Neural progenitor cell (in vitro differentiated cells): Measurements from ENCODE around the gene SUSD1. TPM values are rescaled to one million over a fixed set of nuclear protein-coding genes. Genes with fewer than 3 reads are reported as not detected.

Experiments used
- DNase-seq: peaks from one replicate; pipeline ENCODE4 v3.0.0-alpha.2; 2016; ENCODE audit warnings: low spot score
- H2AFZ ChIP-seq: fragments of 200-600 bp; sonication (generic); replicated peaks from 2 replicates; pipeline ENCODE4 v1.6.1; 2016; ENCODE audit warnings: antibody characterized with exemption
- H3F3A ChIP-seq: fragments of 200-600 bp; sonication (generic); 2 replicates; pipeline ENCODE4 v1.6.1; 2016; ENCODE audit warnings: antibody characterized with exemption, low read depth
- H3K27ac ChIP-seq: fragments of 200-600 bp; sonication (generic); 2 replicates; pipeline ENCODE4 v1.5.1; 2016; ENCODE audit warnings: mild to moderate bottlenecking
- H3K27me3 ChIP-seq: fragments of 200-600 bp; sonication (generic); 2 replicates; pipeline ENCODE4 v1.6.1; 2016; ENCODE audit warnings: mild to moderate bottlenecking, moderate library complexity
- H3K36me3 ChIP-seq: fragments of 200-600 bp; sonication (generic); 2 replicates; pipeline ENCODE4 v1.5.1; 2016
- H3K4me1 ChIP-seq: fragments of 200-600 bp; sonication (generic); 2 replicates; pipeline ENCODE4 v1.6.1; 2016; ENCODE audit warnings: mixed run types
- H3K4me2 ChIP-seq: fragments of 200-600 bp; sonication (generic); 2 replicates; pipeline ENCODE4 v1.6.1; 2016
- H3K4me3 ChIP-seq: fragments of 200-600 bp; sonication (generic); 2 replicates; pipeline ENCODE4 v1.5.1; 2016
- H3K79me2 ChIP-seq: fragments of 200-600 bp; sonication (generic); 2 replicates; pipeline ENCODE4 v1.6.1; 2016; ENCODE audit warnings: low read depth
- H3K9ac ChIP-seq: fragments of 200-600 bp; sonication (generic); 2 replicates; pipeline ENCODE4 v1.6.1; 2016
- H3K9me3 ChIP-seq: fragments of 200-600 bp; sonication (generic); 2 replicates; pipeline ENCODE4 v1.5.1; 2016; ENCODE audit warnings: low read depth
- H4K20me1 ChIP-seq: fragments of 200-600 bp; sonication (generic); 2 replicates; pipeline ENCODE4 v1.6.1; 2016; ENCODE audit warnings: low read depth
- H3K27ac Mint-ChIP-seq: 3 replicates; pipeline ENCODE4 v1.8.0; 2021; ENCODE audit warnings: mixed read lengths
- H3K27me3 Mint-ChIP-seq: 2 replicates; pipeline ENCODE4 v1.8.0; 2022; ENCODE audit warnings: low read depth, mild to moderate bottlenecking, inconsistent platforms, moderate library complexity, mixed read lengths; ENCODE audit not compliant: insufficient read depth
- H3K36me3 Mint-ChIP-seq: 3 replicates; pipeline ENCODE4 v1.8.0; 2021; ENCODE audit warnings: mixed read lengths
- H3K4me1 Mint-ChIP-seq: 3 replicates; pipeline ENCODE4 v1.8.0; 2021; ENCODE audit warnings: mixed read lengths
- H3K4me3 Mint-ChIP-seq: 3 replicates; pipeline ENCODE4 v1.8.0; 2021; ENCODE audit warnings: mild to moderate bottlenecking, moderate library complexity, mixed read lengths
- H3K9me3 Mint-ChIP-seq: 3 replicates; pipeline ENCODE4 v1.8.0; 2020; ENCODE audit warnings: mixed read lengths
- CTCF ChIP-seq: fragments of 200-600 bp; sonication (generic); IDR thresholded peaks from 2 replicates; pipeline ENCODE4 v1.5.1; 2017; ENCODE audit warnings: antibody characterized with exemption, mild to moderate bottlenecking
- EZH2 ChIP-seq: fragments of 200-600 bp; sonication (generic); IDR thresholded peaks from 2 replicates; pipeline ENCODE4 v1.6.1; 2017; ENCODE audit warnings: antibody characterized with exemption, mild to moderate bottlenecking, moderate library complexity
- EZH2phosphoT487 ChIP-seq: fragments of 200-600 bp; sonication (generic); IDR thresholded peaks from 2 replicates; pipeline ENCODE4 v1.6.1; 2017; ENCODE audit warnings: antibody characterized with exemption
- total RNA-seq: library from RNA; depleted of rRNA; stranded (reverse); fragments of >200 nt; gene quantifications from 2 replicates; pipeline ENCODE4 v1.2.3, GENCODE V29; 2015; ENCODE audit warnings: low replicate concordance

SUSD1 gene
- total RNA-seq, 1 donor from 2014 or later: 12.0 TPM

- Mint-ChIP-seq H3K36me3 (no peaks in the 10 kb centered on the region), H3K4me3 (no peak overlapping the region)
- no peak for DNase-seq
These were observed 90.8 kb downstream of the SUSD1 start for GRCh38 chr9:112084334-112084733.

DNA sequence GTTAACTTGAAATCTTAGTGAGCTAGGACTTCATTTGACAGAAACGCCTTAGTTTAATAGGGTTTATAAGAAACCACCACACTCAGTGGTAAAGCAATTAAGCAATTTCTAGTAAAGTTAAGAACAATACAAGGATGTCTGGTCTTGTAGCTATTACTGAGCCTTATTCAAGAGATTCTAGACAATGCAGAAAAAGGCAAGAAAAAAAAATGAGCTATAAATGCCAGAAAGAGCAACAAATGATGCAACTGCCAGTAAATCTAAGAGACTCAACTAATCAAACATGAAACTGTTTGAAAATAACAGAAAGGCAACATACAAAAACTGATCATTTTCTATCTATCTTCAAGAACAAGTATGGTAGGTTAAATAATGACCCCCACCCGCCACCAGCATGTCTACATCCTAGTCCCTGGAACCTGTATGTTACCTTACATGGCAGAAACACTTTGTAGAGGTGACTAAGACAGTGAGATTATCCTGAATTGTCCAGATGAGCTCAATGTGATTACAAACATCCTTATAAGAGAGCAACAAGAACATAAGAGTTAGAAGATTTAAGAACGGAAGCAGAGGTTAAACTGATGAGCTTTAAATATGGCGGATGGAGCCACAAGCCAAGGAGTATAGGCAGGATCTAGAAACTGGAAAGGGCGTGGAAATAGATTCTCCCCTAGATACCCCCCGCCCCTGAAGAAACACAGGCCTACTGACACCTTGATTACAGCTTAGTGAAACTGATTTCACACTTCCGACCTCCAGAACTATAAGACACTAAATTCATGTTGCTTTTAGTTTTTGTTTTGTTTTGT is 93.0 kb downstream of the SUSD1 start:
- Histone ChIP-seq H3K9me3 (no peaks in the 10 kb centered on the region), H3K27me3 (no peaks in the 10 kb centered on the region), H3K27ac (no peak overlapping the region), H3K9ac (no peak overlapping the region), H3K4me1 (no peaks in the 10 kb centered on the region), H4K20me1 (no peaks in the 10 kb centered on the region), H3F3A (no peaks in the 10 kb centered on the region), H3K4me2 (no peak overlapping the region), H3K4me3 (no peak overlapping the region), H3K79me2 (no peaks in the 10 kb centered on the region), H3K36me3 (no peaks in the 10 kb centered on the region), H2AFZ (no peak overlapping the region)
- TF ChIP-seq CTCF: no peak
- TF ChIP-seq EZH2: no peak
- TF ChIP-seq EZH2phosphoT487: no peak
- no peak for DNase-seq
- H3K27me3 Mint-ChIP-seq: peaks cover 5% of the 10 kb centered on the region
- H3K36me3 Mint-ChIP-seq: no peaks in the 10 kb centered on the region
- peaks cover 2% of the 10 kb centered on the region for H3K9me3 Mint-ChIP-seq
- no peak overlapping the region for H3K27ac Mint-ChIP-seq
- no peak overlapping the region for H3K4me3 Mint-ChIP-seq
- no peaks in the 10 kb centered on the region for H3K4me1 Mint-ChIP-seq

More at GRCh38 chr9:112084334-112084733, 90.8 kb downstream of the SUSD1 start:
- Histone ChIP-seq H2AFZ (no peak overlapping the region), H3K27me3 (no peaks in the 10 kb centered on the region), H3K4me2 (no peak overlapping the region), H3K79me2 (no peaks in the 10 kb centered on the region), H3K36me3 (no peaks in the 10 kb centered on the region), H4K20me1 (no peaks in the 10 kb centered on the region), H3K27ac (no peak overlapping the region), H3K4me1 (no peaks in the 10 kb centered on the region), H3K4me3 (no peak overlapping the region), H3K9ac (no peak overlapping the region), H3F3A (no peaks in the 10 kb centered on the region), H3K9me3 (no peaks in the 10 kb centered on the region)
- no peak for TF ChIP-seq CTCF
- Mint-ChIP-seq H3K27me3 (peaks cover 5% of the 10 kb centered on the region), H3K4me1 (no peaks in the 10 kb centered on the region), H3K27ac (no peak overlapping the region), H3K9me3 (peaks cover 2% of the 10 kb centered on the region)

DNA sequence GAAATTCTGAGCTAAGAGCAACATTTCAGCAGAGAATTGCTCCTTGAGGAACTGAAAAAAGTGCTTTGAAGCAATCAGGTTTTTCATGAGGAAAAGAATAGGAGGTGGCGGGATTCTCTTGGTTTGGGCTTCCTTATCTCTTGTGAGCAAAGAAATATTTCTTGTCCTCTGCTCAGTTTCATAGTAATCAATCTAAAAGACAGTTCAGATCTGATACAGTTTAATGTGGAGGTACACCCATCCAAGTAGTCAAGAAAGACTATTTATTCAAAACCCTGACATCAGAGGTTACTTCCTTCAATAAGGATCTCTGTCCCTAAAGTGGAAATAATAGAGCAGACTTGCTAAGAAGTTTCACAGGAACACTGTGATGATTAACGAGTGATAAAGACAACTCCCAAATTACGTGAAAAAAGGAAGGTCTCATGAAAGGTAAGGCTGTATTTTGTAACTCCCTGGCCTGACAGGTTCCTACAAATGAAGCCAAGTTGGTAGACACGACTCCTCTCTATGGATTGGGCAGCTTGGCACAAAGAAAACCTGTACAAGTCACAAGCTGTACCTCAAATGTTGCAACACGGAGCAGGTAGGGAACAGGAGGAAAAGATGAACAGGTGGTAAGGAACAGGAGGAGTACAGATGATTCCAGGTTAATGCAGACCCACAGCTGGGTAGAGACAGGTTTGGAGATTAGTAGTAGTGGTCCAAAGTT is 94.1 kb downstream of the SUSD1 start:
- no peaks in the 10 kb centered on the region for H3K36me3 ChIP-seq
- no peak for DNase-seq
- H2AFZ ChIP-seq: no peak overlapping the region
- no peak overlapping the region for H3K4me3 Mint-ChIP-seq
- H3K4me1 Mint-ChIP-seq: no peaks in the 10 kb centered on the region
- H3K79me2 ChIP-seq: no peaks in the 10 kb centered on the region
- H3K9me3 ChIP-seq: no peaks in the 10 kb centered on the region
- no peaks in the 10 kb centered on the region for H3K27me3 ChIP-seq
- H3K4me1 ChIP-seq: no peaks in the 10 kb centered on the region
- no peaks in the 10 kb centered on the region for H3F3A ChIP-seq
- H3K4me2 ChIP-seq: no peak overlapping the region
- TF ChIP-seq EZH2 (no peak), EZH2phosphoT487 (no peak), CTCF (no peak)
- H3K9me3 Mint-ChIP-seq: peaks cover 2% of the 10 kb centered on the region
- no peak overlapping the region for H3K27ac ChIP-seq
- peaks cover 5% of the 10 kb centered on the region for H3K27me3 Mint-ChIP-seq
- no peak overlapping the region for H3K9ac ChIP-seq
- H4K20me1 ChIP-seq: no peaks in the 10 kb centered on the region
- no peaks in the 10 kb centered on the region for H3K36me3 Mint-ChIP-seq
- H3K4me3 ChIP-seq: no peak overlapping the region
- no peak overlapping the region for H3K27ac Mint-ChIP-seq
